ENCODE data around the gene COX5A.
"Not testable (repeated sequence)": the region's sequence is repeated elsewhere in the genome, so short reads cannot be mapped to it uniquely, and the experiment has no call there.

COX5A gene

DNA sequence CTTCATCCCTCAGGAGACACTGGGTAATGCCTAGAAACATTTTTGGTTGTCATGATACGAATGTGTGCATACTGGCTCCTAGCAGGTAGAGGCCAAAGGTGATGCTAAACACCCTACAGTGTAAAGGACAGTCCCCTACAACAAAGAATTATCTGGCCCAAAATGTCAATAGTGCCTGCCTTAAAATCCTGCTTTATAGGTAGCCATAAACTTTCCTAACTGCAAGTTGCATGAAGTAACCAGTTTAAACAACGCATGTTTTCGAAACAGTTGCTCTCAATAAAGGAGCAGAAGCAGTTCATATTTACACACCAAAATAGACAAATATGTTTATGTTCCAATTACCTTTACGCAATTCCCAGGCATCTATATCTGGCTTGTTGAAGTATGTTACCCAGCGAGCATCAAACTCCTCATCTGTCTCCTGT is 9.1 kb downstream of the COX5A start:
- H3K9me3 ChIP-seq (ENCODE audit: control insufficient read depth in 1 of 2, low read length in 2 of 2), result no peaks in the 10 kb centered on the region
- H3K9ac ChIP-seq (ENCODE audit: low read depth in 1 of 2, low read length in 2 of 2), result no peak overlapping the region
- no peaks in the 10 kb centered on the region for H3K27me3 ChIP-seq (ENCODE audit: control insufficient read depth in 1 of 2, insufficient read depth in 2 of 2, low read length in 2 of 2)
- H3K27ac ChIP-seq (ENCODE audit: low read depth, low read length), result no peak overlapping the region
- H3K36me3 ChIP-seq (ENCODE audit: control insufficient read depth in 1 of 2, insufficient read depth in 2 of 2, low read length in 2 of 2), result peaks cover 25 to 64% of the 10 kb centered on the region in 2 donors
- no peak overlapping the region for H3K4me3 ChIP-seq (ENCODE audit: low read depth in 1 of 2, low read length in 2 of 2)
- peaks cover 4 to 17% of the 10 kb centered on the region in 2 donors for H3K4me1 ChIP-seq (ENCODE audit: control insufficient read depth in 1 of 2, insufficient read depth in 2 of 2, low read length in 2 of 2)

DNA sequence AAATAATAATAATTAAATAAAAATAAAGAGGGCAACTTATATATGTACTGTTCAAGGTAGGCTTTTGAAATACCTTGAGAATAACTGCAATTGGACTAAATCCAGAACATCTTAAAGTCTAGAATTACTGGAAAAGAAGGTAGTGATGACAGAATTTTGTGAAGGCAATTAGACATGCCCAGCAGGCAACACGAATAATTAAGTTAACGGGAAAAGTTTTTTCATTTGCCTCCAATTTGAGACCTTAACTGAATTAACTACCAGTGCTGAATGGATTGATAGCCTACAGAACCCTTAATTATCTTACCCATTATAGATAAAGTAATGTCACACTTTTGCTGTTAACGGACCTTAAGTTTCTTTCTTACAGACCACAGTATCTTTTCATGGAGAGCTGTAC is 13.3 kb downstream of the COX5A start:
- no peaks in the 10 kb centered on the region for H3K27me3 ChIP-seq (ENCODE audit: control insufficient read depth in 1 of 2, insufficient read depth in 2 of 2, low read length in 2 of 2)
- H3K27ac ChIP-seq (ENCODE audit: low read depth, low read length), result no peak overlapping the region
- H3K9me3 ChIP-seq (ENCODE audit: control insufficient read depth in 1 of 2, low read length in 2 of 2), result no peaks in the 10 kb centered on the region
- no peak overlapping the region for H3K4me3 ChIP-seq (ENCODE audit: low read depth in 1 of 2, low read length in 2 of 2)
- H3K4me1 ChIP-seq (ENCODE audit: control insufficient read depth in 1 of 2, insufficient read depth in 2 of 2, low read length in 2 of 2), result no peaks in the 10 kb centered on the region
- H3K9ac ChIP-seq (ENCODE audit: low read depth in 1 of 2, low read length in 2 of 2), result no peak overlapping the region
- peaks cover 30 to 89% of the 10 kb centered on the region in 2 donors for H3K36me3 ChIP-seq (ENCODE audit: control insufficient read depth in 1 of 2, insufficient read depth in 2 of 2, low read length in 2 of 2)

DNA sequence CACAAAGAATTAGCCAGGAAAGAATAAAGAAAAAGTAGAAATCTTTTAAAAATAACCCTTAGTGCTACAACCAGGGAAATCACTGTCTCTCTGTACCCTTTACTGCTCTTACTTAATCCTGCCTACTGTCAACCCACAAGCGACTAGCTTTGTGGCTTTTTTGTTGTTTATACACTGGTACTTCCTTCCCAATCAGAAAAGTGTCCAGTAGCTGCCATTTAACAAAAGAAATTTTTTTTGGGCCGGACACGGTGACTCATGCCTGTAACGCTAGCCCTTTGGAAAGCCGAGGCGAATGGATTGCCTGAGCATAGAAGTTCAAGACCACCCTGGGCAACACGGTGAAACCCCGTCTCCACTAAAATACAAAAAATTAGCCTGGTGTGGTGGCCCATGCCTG is 17.4 kb downstream of the COX5A start:
- Histone ChIP-seq H3K27ac (ENCODE audit: low read depth, low read length) (no peak overlapping the region), H3K27me3 (ENCODE audit: control insufficient read depth in 1 of 2, insufficient read depth in 2 of 2, low read length in 2 of 2) (no peaks in the 10 kb centered on the region), H3K9me3 (ENCODE audit: control insufficient read depth in 1 of 2, low read length in 2 of 2) (no peaks in the 10 kb centered on the region), H3K4me3 (ENCODE audit: low read depth in 1 of 2, low read length in 2 of 2) (no peak overlapping the region), H3K9ac (ENCODE audit: low read depth in 1 of 2, low read length in 2 of 2) (no peak overlapping the region), H3K36me3 (ENCODE audit: control insufficient read depth in 1 of 2, insufficient read depth in 2 of 2, low read length in 2 of 2) (peaks cover 20 to 83% of the 10 kb centered on the region in 2 donors), H3K4me1 (ENCODE audit: control insufficient read depth in 1 of 2, insufficient read depth in 2 of 2, low read length in 2 of 2) (no peaks in the 10 kb centered on the region)

DNA sequence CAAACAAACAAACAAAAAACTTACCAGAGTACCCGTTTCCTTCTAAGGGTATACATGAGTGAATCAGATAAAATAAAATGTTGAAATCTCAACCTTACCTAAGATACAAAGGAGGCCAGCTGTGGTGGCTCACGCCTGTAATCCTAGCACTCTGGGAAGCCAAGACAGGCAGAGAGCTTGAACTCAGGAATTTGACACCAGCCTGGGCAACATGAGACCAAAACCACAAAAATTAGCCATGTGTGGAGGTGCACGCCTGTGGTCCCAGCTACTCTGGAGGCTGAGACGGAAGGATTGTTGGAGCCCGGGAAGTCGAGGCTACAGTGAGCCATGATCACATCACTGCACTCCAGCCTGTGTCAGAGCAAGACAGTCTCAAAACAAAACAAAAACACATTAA is 20.2 kb downstream of the COX5A start:
- Histone ChIP-seq H3K4me1 (ENCODE audit: control insufficient read depth in 1 of 2, insufficient read depth in 2 of 2, low read length in 2 of 2) (no peaks in the 10 kb centered on the region), H3K9ac (ENCODE audit: low read depth in 1 of 2, low read length in 2 of 2) (no peak overlapping the region), H3K27me3 (ENCODE audit: control insufficient read depth in 1 of 2, insufficient read depth in 2 of 2, low read length in 2 of 2) (no peaks in the 10 kb centered on the region), H3K27ac (ENCODE audit: low read depth, low read length) (no peak overlapping the region), H3K36me3 (ENCODE audit: control insufficient read depth in 1 of 2, insufficient read depth in 2 of 2, low read length in 2 of 2) (peaks cover 10 to 78% of the 10 kb centered on the region in 2 donors), H3K4me3 (ENCODE audit: low read depth in 1 of 2, low read length in 2 of 2) (no peak overlapping the region), H3K9me3 (ENCODE audit: control insufficient read depth in 1 of 2, low read length in 2 of 2) (no peaks in the 10 kb centered on the region)

DNA sequence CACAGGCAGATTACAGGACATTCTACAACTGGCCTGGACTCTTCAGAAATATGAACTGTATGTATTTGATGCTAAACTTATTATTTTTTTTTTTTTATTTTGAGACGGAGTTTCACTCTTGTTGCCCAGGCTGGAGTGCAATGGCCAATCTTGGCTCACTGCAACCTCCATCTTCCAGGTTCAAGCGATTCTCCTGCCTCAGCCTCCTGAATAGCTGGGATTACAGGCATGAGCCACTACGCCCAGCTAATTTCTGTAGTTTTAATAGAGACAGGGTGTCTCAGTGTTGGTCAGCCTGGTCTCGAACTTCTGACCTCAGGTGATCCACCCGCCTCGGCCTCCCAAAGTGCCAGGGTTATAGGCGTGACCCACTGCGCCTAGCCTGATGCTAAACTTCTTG is 24.1 kb downstream of the COX5A start:
- H3K4me3 ChIP-seq (ENCODE audit: low read depth in 1 of 2, low read length in 2 of 2); H3K9me3 ChIP-seq (ENCODE audit: control insufficient read depth in 1 of 2, low read length in 2 of 2); H3K9ac ChIP-seq (ENCODE audit: low read depth in 1 of 2, low read length in 2 of 2); H3K27ac ChIP-seq (ENCODE audit: low read depth, low read length); H3K4me1 ChIP-seq (ENCODE audit: control insufficient read depth in 1 of 2, insufficient read depth in 2 of 2, low read length in 2 of 2); H3K27me3 ChIP-seq (ENCODE audit: control insufficient read depth in 1 of 2, insufficient read depth in 2 of 2, low read length in 2 of 2): not testable (repeated sequence)
- H3K36me3 ChIP-seq (ENCODE audit: control insufficient read depth in 1 of 2, insufficient read depth in 2 of 2, low read length in 2 of 2), result peaks cover 10 to 64% of the 10 kb centered on the region in 2 donors

DNA sequence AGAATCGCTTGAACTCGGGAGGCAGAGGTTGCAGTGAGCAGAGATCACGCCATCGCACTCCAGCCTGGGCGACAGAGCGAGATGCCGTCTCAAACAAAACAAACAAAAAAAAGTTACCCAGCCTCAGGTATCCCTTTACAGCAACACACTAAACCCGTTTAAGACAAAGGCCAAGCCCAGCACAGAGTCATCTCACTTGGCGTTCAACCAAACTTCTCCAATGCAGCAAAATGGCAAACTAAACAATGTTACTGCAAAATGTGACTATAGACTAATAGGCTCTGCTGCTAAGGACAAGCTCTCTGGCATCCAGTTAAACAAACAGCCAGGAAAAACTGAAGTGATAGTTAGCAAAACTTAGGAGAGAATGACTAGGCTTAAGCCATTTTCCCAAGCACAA is 24.8 kb downstream of the COX5A start:
- Histone ChIP-seq H3K27me3 (ENCODE audit: control insufficient read depth in 1 of 2, insufficient read depth in 2 of 2, low read length in 2 of 2) (no peaks in the 10 kb centered on the region), H3K4me1 (ENCODE audit: control insufficient read depth in 1 of 2, insufficient read depth in 2 of 2, low read length in 2 of 2) (no peaks in the 10 kb centered on the region), H3K9ac (ENCODE audit: low read depth in 1 of 2, low read length in 2 of 2) (no peak overlapping the region), H3K27ac (ENCODE audit: low read depth, low read length) (no peak overlapping the region), H3K4me3 (ENCODE audit: low read depth in 1 of 2, low read length in 2 of 2) (no peak overlapping the region), H3K9me3 (ENCODE audit: control insufficient read depth in 1 of 2, low read length in 2 of 2) (no peaks in the 10 kb centered on the region), H3K36me3 (ENCODE audit: control insufficient read depth in 1 of 2, insufficient read depth in 2 of 2, low read length in 2 of 2) (peaks cover 7 to 56% of the 10 kb centered on the region in 2 donors)

DNA sequence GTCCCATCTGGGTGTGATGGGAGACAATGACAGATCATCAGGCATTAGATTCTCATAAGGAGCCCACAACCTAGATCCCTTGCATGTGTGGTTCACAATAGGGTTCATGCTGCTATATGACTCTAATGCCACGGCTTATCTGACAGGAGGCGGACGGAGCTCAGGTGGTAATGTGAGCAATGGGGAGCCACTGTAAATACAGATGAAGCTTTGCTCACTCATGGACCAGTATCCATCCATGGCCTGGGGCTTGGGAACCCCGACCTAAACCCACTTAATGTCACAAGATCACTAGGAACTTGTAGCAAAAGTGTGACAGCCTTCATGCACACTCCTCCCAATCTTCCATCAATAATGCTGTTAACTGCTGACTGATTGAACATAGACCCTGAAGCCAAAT is 29.2 kb downstream of the COX5A start:
- Histone ChIP-seq H3K27me3 (ENCODE audit: control insufficient read depth in 1 of 2, insufficient read depth in 2 of 2, low read length in 2 of 2) (no peaks in the 10 kb centered on the region), H3K4me1 (ENCODE audit: control insufficient read depth in 1 of 2, insufficient read depth in 2 of 2, low read length in 2 of 2) (peaks cover 15 to 19% of the 10 kb centered on the region in 2 donors)

DNA sequence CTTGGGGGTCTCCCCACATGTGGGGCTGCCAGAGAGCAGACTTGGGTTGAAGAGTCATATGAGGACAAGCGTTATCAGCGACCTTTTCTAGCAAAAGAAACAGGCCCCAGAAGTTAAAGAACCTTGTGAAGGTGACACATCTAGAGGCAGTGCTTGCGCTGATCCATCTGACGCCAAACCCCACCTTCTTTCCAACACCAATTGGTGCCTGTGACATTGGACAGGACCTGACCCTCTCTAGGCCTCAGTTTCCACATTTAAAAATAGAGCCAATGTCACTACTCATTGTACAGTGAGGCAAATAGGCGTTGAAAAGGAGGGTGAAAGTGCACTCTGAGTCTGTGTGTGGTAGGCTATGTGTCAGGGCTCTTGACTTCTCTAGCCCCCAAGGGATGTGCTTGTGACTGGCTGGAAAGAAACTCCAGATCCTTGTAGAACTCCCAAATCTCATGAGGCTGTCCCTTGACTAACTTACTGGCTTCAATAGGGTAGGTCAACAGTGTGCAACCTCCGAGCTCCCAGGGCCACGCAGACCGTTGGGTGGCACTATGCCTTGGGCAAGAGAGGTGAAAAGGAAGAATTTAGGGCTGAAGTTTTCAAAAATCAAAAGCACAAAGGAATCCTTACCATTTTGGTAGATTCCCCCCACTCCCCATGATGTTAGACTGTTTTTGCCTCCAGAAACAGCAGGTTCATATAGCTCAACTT is 30.6 kb downstream of the COX5A start:
- H3K27ac ChIP-seq (ENCODE audit: low read depth, low read length), result peak overlapping the region; percentile 22
- peak overlapping the region; percentile 81 to 83 for H3K9ac ChIP-seq (ENCODE audit: low read depth in 1 of 2, low read length in 2 of 2)
- H3K4me3 ChIP-seq (ENCODE audit: low read depth in 1 of 2, low read length in 2 of 2), result peak overlapping the region; percentile 72 to 78
- peaks cover 15 to 19% of the 10 kb centered on the region in 2 donors for H3K4me1 ChIP-seq (ENCODE audit: control insufficient read depth in 1 of 2, insufficient read depth in 2 of 2, low read length in 2 of 2)
- H3K9me3 ChIP-seq (ENCODE audit: control insufficient read depth in 1 of 2, low read length in 2 of 2), result no peaks in the 10 kb centered on the region
- H3K36me3 ChIP-seq (ENCODE audit: control insufficient read depth in 1 of 2, insufficient read depth in 2 of 2, low read length in 2 of 2), result peaks cover 17 to 38% of the 10 kb centered on the region in 2 donors
- no peaks in the 10 kb centered on the region for H3K27me3 ChIP-seq (ENCODE audit: control insufficient read depth in 1 of 2, insufficient read depth in 2 of 2, low read length in 2 of 2)

More for the DNA sequence above, 29.2 kb downstream of the COX5A start:
- no peaks in the 10 kb centered on the region for H3K9me3 ChIP-seq (ENCODE audit: control insufficient read depth in 1 of 2, low read length in 2 of 2)
- H3K9ac ChIP-seq (ENCODE audit: low read depth in 1 of 2, low read length in 2 of 2), result no peak overlapping the region
- no peak overlapping the region for H3K27ac ChIP-seq (ENCODE audit: low read depth, low read length)
- H3K4me3 ChIP-seq (ENCODE audit: low read depth in 1 of 2, low read length in 2 of 2), result no peak overlapping the region
- peaks cover 10 to 39% of the 10 kb centered on the region in 2 donors for H3K36me3 ChIP-seq (ENCODE audit: control insufficient read depth in 1 of 2, insufficient read depth in 2 of 2, low read length in 2 of 2)

DNA sequence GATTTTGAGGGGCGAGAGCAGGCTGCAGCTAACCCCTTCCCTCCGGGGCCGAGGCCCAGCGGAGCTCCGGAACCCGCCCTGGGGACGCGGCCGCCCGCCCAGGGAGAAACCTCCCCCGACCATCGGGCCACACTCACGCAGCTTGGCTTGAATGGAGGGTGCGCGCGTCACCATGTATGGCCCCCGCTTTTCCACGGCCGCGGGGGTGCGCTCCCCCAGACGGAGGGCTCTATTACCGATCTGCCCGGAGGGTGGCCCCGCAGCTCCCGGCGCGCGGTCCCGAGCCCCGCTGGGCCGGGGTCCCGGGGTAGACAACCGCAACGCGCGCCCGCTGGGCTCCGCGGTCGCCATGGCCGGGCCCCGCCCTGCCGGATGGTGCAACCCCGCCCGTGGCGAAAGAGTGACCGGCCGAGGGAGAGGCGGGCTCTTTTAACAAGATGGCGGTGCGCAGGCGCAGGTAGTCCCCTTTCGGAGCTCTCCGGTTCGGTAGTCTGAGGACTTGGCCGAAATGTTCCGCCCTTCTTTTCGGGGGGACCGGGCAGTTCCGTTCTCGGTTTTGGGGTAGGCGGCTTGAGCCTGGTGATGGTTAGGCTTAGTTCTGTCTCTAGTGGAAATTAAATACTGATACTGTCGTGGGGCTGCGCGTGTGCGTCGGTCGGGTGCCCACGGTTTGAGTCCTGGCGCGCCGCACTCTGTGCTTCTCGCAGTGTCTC is 31.3 kb downstream of the COX5A start, which contains the start of gene FAM219B:
FAM219B (minus strand) TSS at position 402 of the 713 bp plus-strand sequence; CDS start at position 351, 51 bp downstream.
- peaks cover 19 to 22% of the 10 kb centered on the region in 2 donors for H3K4me1 ChIP-seq (ENCODE audit: control insufficient read depth in 1 of 2, insufficient read depth in 2 of 2, low read length in 2 of 2)
- H3K9me3 ChIP-seq (ENCODE audit: control insufficient read depth in 1 of 2, low read length in 2 of 2), result no peaks in the 10 kb centered on the region
- peak within 1 kb of the TSS; percentile 81 to 83 for H3K9ac ChIP-seq (ENCODE audit: low read depth in 1 of 2, low read length in 2 of 2)
- H3K27ac ChIP-seq (ENCODE audit: low read depth, low read length), result peak within 1 kb of the TSS; percentile 74
- H3K36me3 ChIP-seq (ENCODE audit: control insufficient read depth in 1 of 2, insufficient read depth in 2 of 2, low read length in 2 of 2), result peaks cover 20 to 35% of the 10 kb centered on the region in 2 donors
- H3K4me3 ChIP-seq (ENCODE audit: low read depth in 1 of 2, low read length in 2 of 2), result peak within 1 kb of the TSS; percentile 72 to 78
- no peaks in the 10 kb centered on the region for H3K27me3 ChIP-seq (ENCODE audit: control insufficient read depth in 1 of 2, insufficient read depth in 2 of 2, low read length in 2 of 2)

DNA sequence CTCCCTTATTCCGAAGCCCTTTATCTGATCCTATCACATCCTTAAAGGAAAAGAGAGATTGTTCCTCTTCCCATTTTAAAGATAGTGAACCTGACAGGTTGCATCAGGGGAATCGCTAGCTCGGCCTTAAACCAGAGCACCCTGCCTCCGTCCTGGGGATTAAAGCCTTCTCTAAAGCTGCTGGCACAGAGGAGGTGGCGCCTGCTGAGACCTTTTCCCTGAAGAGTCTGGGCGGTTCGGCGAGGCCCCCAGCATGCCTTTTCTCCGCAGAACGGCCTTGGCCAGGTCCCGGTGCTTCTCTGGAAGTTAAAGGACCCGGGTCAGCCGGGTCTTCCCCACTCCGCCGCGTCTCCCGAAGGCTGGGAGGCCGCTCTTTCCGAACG is 31.8 kb downstream of the COX5A start:
- H3K9ac ChIP-seq (ENCODE audit: low read depth in 1 of 2, low read length in 2 of 2), result peak overlapping the region; percentile 81 to 83
- H3K27ac ChIP-seq (ENCODE audit: low read depth, low read length), result peak overlapping the region; percentile 74
- H3K4me1 ChIP-seq (ENCODE audit: control insufficient read depth in 1 of 2, insufficient read depth in 2 of 2, low read length in 2 of 2), result peaks cover 25 to 26% of the 10 kb centered on the region in 2 donors
- no peaks in the 10 kb centered on the region for H3K27me3 ChIP-seq (ENCODE audit: control insufficient read depth in 1 of 2, insufficient read depth in 2 of 2, low read length in 2 of 2)
- peak overlapping the region; percentile 72 to 78 for H3K4me3 ChIP-seq (ENCODE audit: low read depth in 1 of 2, low read length in 2 of 2)
- H3K36me3 ChIP-seq (ENCODE audit: control insufficient read depth in 1 of 2, insufficient read depth in 2 of 2, low read length in 2 of 2), result peaks cover 23 to 35% of the 10 kb centered on the region in 2 donors
- H3K9me3 ChIP-seq (ENCODE audit: control insufficient read depth in 1 of 2, low read length in 2 of 2), result no peaks in the 10 kb centered on the region

Measured in duodenal mucosa (tissue), 2 donors.